GM18867 (cell line): ENCODE data around the gene NCBP3.
"Not testable (repeated sequence)": the region's sequence is repeated elsewhere in the genome, so short reads cannot be mapped to it uniquely, and the experiment has no call there.

Source experiments
- ATAC-seq: cut with Tn5 transposase; IDR thresholded peaks from one replicate; pipeline ENCODE4 v1.9.1; 2021; ENCODE audit warnings: mild to moderate bottlenecking, moderate library complexity; ENCODE audit not compliant: unreplicated experiment

Gene NCBP3

GRCh38 chr17:3848229-3848835, 2.3 kb upstream of the NCBP3 start:
- no peak for ATAC-seq

- ATAC-seq, result no peak
These were observed 1.2 kb upstream of the NCBP3 start for GRCh38 chr17:3847165-3847670.

GRCh38 chr17:3846437-3847164, 555 bp upstream of the NCBP3 start:
- no peak for ATAC-seq

GRCh38 chr17:3845291-3845620, 790 bp downstream of the NCBP3 start:
- peak; percentile 21 for ATAC-seq

- not testable (repeated sequence) for ATAC-seq
These were observed 1.5 kb downstream of the NCBP3 start for GRCh38 chr17:3844556-3844955.

- no peak for ATAC-seq
These were observed 2.0 kb downstream of the NCBP3 start for GRCh38 chr17:3843935-3844516.

- no peak for ATAC-seq
These were observed 7.8 kb downstream of the NCBP3 start for GRCh38 chr17:3838206-3838605.

GRCh38 chr17:3836551-3836950, 9.5 kb downstream of the NCBP3 start:
- no peak for ATAC-seq

- ATAC-seq, result no peak
These were observed 10.4 kb downstream of the NCBP3 start for GRCh38 chr17:3835410-3836229.

GRCh38 chr17:3834811-3835210, 11.2 kb downstream of the NCBP3 start:
- no peak for ATAC-seq

- ATAC-seq, result no peak
These were observed 17.2 kb downstream of the NCBP3 start for GRCh38 chr17:3828852-3829232.

GRCh38 chr17:3828151-3828851, 17.7 kb downstream of the NCBP3 start:
- no peak for ATAC-seq

GRCh38 chr17:3827124-3827773, 18.8 kb downstream of the NCBP3 start:
- no peak for ATAC-seq

GRCh38 chr17:3826191-3826590, 19.9 kb downstream of the NCBP3 start:
- no peak for ATAC-seq

- ATAC-seq, result no peak
These were observed 24.9 kb downstream of the NCBP3 start for GRCh38 chr17:3821101-3821500.

- no peak for ATAC-seq
These were observed 27.3 kb downstream of the NCBP3 start for GRCh38 chr17:3818786-3819185.

GRCh38 chr17:3817851-3818605, 28.0 kb downstream of the NCBP3 start:
- ATAC-seq, result no peak

GRCh38 chr17:3815925-3816324, 30.1 kb downstream of the NCBP3 start:
- no peak for ATAC-seq

- ATAC-seq, result no peak
These were observed 30.9 kb downstream of the NCBP3 start for GRCh38 chr17:3815122-3815521.

- no peak for ATAC-seq
These were observed 31.7 kb downstream of the NCBP3 start for GRCh38 chr17:3814361-3814760.
